Left renal pelvis (tissue), 4 donors: ENCODE measurements around the gene UBAC2. TPM values are rescaled to one million over a fixed set of nuclear protein-coding genes. Genes with fewer than 3 reads are reported as not detected.

Source experiments
- DNase-seq, 4 donors: peaks; one replicate each; pipeline ENCODE4 v3.0.0-alpha.2; 2013; ENCODE audit warnings: low read depth in 4 of 4, low spot score in 3 of 4
- polyA plus RNA-seq, 4 donors: library from polyadenylated mRNA; unstranded; fragments of 120-200 nt; gene quantifications; one replicate each; pipeline ENCODE4 v1.2.1, GENCODE V29; 2013; ENCODE audit not compliant: insufficient read length in 4 of 4

The UBAC2 gene
- polyA plus RNA-seq, 4 donors: 74.5 to 107 (median 94.7) TPM

- no peak for DNase-seq
Observed at GRCh38 chr13:99266827-99267226, 66.2 kb downstream of the UBAC2 start.

- DNase-seq: no peak
Observed at GRCh38 chr13:99267927-99268326, 67.3 kb downstream of the UBAC2 start.

GRCh38 chr13:99268822-99269221 lies 68.2 kb downstream of the UBAC2 start:
- no peak for DNase-seq

- DNase-seq: peak in 1 of 4 donors; percentile 21
Observed at GRCh38 chr13:99269627-99270241, 69.1 kb downstream of the UBAC2 start.

GRCh38 chr13:99270518-99270917 lies 69.9 kb downstream of the UBAC2 start:
- no peak for DNase-seq

GRCh38 chr13:99271249-99271648 lies 70.6 kb downstream of the UBAC2 start:
- no peak for DNase-seq

- no peak for DNase-seq
Observed at GRCh38 chr13:99272481-99272880, 71.8 kb downstream of the UBAC2 start.

GRCh38 chr13:99273128-99273527 lies 72.5 kb downstream of the UBAC2 start:
- no peak for DNase-seq

- no peak for DNase-seq
Observed at GRCh38 chr13:99275093-99275469, 74.4 kb downstream of the UBAC2 start.

- no peak for DNase-seq
Observed at GRCh38 chr13:99276706-99277105, 76.1 kb downstream of the UBAC2 start.

- DNase-seq: no peak
Observed at GRCh38 chr13:99277629-99278028, 77.0 kb downstream of the UBAC2 start.

GRCh38 chr13:99278200-99278599 lies 77.5 kb downstream of the UBAC2 start:
- DNase-seq: no peak

GRCh38 chr13:99278843-99279242 lies 78.2 kb downstream of the UBAC2 start:
- no peak for DNase-seq

GRCh38 chr13:99279637-99280036 lies 79.0 kb downstream of the UBAC2 start:
- DNase-seq: no peak

GRCh38 chr13:99280166-99280565 lies 79.5 kb downstream of the UBAC2 start:
- DNase-seq: peak in 1 of 4 donors; percentile 4

GRCh38 chr13:99281811-99282263 lies 81.2 kb downstream of the UBAC2 start:
- DNase-seq: no peak

GRCh38 chr13:99282264-99283231 lies 81.9 kb downstream of the UBAC2 start:
- no peak for DNase-seq

GRCh38 chr13:99285432-99286182 lies 85.0 kb downstream of the UBAC2 start:
- DNase-seq: no peak

GRCh38 chr13:99287551-99287950 lies 86.9 kb downstream of the UBAC2 start:
- DNase-seq: no peak

GRCh38 chr13:99288089-99288488 lies 87.4 kb downstream of the UBAC2 start:
- DNase-seq: no peak

- no peak for DNase-seq
Observed at GRCh38 chr13:99289271-99289670, 88.6 kb downstream of the UBAC2 start.
